Activated T-cell treated with anti-CD3 and anti-CD28 coated beads, Interleukin-2, amount 50 U/mL, for 1 hour (primary cell): ENCODE data around the gene PNCK.
"Not testable (repeated sequence)": the region's sequence is repeated elsewhere in the genome, so short reads cannot be mapped to it uniquely, and the experiment has no call there.

ENCODE experiments used
- DNase-seq: peaks from one replicate; pipeline ENCODE4 v3.0.0-alpha.2; 2020

PNCK gene

DNA sequence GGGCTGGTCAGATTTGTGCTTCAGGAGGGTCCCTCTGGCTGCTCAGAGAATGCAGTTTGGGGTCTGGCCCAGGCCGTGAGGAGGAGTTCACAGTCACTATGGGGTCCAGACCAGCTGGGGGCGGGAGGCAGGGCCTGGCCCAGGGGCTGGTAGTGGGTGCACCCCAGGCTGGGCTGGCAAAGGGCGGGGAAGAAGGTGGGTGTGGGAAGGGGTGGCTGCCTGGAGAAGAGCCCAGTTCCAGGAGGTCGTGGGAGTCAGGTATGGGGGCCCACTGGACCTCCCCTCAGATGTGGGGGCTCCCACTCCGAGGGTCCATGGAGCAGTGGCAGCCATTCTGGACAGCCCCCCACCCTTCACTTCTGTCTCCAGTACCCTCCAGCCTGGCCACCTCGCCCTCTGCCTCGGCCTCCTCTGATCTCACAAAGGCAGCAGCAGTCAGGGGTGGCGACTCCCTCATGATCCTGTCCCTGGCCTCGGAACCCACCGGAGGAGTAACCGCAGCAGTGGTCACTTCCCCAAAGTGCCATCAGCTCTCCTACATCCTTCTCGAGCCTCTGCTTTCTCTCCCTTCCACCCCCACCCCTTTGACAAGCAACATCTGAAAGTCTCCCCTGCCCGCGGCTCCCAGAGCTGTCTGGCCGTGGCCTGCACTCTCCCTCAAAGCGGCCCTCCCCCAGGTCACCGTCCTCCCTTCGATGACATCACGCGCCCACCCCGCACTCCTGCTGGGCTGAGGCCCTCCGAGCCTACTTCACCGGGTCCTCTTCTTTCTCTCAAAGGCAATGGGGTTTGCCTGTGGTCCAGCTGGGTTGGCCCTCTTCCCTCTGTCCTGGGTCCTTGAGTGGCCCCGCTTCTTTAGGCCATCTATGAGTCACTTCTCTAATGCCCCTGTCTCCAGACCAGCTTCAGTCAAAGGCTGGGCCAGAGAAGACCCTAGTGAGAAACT, 12.4 kb upstream of the PNCK start:
- DNase-seq = no peak

DNA sequence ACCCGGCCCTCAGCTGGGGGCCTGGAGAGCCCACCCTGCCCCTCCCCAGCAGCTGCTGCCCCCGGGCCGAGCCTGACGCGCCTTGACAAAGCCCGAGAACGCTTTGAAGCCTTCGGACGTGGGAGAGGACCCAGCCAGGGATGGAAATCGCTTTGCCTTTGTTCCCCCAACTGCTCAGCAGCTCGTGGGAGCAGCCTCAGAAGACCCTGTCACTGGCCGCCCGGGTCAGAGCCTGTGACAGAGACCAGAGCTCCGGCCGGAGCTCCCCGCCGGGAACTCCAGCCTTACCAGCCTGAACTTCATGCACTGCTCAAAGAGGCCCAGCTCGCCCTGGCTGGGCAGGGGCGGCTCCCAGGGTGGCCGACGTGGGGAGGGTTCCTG, 11.5 kb upstream of the PNCK start:
- DNase-seq = no peak

DNA sequence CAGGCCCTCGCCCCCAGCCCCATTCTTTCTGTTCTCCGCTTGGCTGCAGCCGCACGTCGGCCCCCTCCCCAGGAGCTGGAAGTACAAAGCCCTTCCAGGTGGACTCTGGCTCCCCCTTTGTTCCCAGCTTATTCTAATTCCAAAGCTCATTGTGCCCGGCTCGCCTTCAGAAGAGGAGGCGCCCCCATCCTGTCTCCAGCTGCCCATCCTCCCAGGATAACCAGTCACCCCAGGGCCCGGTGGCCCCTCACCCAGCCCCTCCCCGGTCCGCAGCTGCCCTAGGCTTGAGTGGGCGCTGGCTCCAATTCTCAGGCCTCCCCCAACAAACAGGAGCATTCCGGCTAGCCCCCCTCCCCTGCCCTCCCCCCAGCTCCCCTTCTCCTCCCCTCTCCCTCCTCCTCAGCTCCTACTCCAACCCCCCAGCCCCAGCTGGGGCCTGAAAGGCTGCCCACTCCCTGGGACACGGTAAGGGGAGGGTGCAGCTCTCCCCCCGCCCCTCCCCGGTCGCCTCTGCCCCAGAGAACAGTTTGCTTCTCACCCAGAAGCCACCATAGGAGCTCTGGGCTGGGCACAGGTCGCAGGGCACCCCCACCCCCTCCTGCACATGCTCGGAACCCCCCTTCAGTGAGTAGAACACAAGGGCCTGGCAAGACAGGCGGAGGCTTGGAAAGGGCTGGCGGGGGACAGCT, 11.0 kb upstream of the PNCK start:
- peak; percentile 12 for DNase-seq

- DNase-seq = not testable (repeated sequence)
These were observed 9.9 kb upstream of the PNCK start for GRCh38 chrX:153683486-153683885.

- no peak for DNase-seq
These were observed 7.6 kb upstream of the PNCK start for GRCh38 chrX:153681175-153681574.

DNA sequence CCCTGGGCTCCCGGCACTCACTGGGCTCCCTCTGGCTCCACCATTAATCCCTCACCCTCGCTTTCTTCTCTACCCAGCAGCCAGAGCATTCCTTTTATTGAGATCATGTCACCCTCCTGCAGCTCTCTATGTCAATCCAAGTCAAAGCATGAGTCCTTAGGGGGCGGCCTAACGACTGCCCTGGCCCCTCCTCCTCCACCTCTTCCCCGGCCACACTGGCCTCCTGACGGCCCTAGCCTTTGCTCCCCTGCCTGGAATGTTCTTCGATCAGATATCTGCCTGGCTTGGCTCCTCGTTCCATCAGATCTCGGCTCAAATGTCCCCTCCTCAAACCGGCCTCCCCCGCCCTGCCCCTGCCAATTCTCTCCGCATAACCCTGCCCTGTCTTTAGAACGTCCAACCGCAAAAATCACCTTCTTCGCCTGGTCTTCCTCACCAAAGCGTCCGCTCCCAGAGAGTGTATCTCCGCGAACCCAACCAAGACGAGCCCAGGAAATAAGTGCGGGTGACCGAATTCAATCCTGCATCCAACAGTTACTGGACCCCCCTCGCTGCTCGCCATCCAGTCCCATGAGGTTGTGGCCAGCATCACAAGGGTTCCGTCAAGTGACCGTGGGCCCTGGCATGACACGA, 722 bp upstream of the PNCK start:
- no peak for DNase-seq

GRCh38 chrX:153672531-153673427, 834 bp downstream of the PNCK start:
- DNase-seq = no peak

GRCh38 chrX:153671589-153672530, 1.8 kb downstream of the PNCK start:
- DNase-seq = no peak

DNA sequence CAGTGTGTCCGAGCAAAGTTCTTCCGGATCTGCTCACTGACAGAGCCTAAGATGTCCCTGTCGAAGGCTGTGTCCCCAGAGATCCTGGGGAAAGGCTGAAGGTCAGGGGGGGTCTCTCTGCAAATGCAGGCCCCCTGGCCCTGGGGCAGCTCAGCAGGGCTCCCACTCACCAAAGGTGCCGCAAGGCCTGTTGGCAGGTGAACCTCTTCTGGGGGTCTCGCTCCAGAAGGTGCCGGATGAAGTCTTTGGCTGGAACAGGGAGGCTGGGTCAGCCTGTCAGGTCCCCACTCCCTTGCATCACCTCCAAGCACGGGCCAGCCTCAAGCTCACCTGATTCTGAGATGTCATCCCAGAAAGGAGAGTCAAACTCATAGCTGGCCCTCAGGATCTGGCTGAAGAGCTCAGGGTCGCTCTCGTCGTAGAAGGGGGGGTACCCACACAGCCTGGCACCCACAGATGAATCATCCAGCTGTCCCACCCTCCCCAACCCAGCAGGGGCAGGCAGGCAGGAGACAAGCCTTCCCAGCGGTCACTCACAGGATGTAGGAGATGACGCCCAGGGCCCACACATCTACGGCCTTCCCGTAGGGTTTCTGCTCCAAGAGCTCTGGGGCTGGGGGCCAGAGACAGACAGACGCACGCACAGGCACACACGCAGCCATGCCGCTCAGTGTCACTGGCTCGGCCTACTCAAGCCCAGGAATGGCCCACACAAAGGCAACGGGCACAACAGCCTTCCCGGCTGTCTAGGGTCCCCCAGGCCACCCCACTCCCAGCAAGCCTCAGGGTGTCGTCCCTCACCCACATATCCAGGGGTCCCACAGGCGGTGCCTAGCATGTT, 2.6 kb downstream of the PNCK start:
- DNase-seq = no peak

GRCh38 chrX:153669901-153670731, 3.5 kb downstream of the PNCK start:
- no peak for DNase-seq

DNA sequence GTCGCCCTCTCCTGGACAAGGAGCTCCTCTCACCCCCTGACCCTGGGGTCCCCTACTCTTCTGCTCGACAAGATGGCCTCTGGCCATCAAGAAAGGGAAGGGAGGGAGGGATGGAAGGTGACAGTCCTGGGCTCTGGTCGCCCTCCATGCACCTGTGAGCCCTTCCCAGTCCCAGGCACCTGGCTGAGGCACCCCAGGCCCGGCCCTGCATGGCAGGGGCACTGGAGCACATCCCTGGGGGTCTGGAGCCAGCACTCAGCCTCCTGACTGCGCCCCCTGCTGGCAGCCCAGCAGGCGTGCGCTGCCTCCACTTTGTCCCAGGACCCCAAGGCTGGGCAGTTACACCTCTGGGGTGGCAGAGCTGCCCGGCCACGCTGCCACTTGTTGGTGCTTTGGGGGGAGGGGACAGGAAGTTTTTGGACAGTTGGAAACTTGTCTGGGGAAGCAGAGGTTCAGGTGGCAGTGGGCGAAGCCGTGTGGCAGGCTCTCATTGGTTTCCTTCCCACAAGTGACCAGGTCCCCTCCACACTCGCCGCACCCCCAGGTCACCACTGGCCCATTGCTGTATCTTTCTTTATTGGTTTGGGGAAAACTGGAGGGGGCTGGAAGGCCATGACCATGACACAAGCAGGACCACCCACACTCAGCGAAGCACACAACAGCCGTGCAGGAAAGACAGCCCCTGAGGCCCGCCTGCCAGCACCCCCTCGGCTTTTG, 4.3 kb downstream of the PNCK start:
- DNase-seq = peak; percentile 62

GRCh38 chrX:153668423-153669173, 5.0 kb downstream of the PNCK start:
- no peak for DNase-seq

DNA sequence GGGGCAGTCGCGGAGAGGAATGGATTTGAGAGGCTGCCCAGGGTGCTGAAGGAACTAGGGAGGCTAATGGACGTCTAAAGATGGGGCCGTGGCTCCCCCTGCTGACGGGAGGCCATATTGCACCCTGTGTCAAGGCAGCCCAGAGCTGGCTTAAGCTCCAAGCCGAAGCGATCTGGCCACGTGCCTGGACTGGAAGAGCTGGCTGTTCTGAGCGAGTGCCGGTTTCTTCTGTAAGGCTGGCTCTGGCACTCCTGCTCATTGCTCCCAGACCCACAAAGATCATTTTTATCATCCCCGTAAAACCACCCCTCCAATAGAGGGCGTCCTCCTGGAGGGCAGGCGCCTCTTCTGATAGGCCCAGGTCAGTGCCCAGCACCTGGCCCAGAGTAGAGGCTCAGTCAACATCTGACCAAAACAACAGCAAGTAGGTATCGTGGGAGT, 5.6 kb downstream of the PNCK start:
- DNase-seq = peak; percentile 82

DNA sequence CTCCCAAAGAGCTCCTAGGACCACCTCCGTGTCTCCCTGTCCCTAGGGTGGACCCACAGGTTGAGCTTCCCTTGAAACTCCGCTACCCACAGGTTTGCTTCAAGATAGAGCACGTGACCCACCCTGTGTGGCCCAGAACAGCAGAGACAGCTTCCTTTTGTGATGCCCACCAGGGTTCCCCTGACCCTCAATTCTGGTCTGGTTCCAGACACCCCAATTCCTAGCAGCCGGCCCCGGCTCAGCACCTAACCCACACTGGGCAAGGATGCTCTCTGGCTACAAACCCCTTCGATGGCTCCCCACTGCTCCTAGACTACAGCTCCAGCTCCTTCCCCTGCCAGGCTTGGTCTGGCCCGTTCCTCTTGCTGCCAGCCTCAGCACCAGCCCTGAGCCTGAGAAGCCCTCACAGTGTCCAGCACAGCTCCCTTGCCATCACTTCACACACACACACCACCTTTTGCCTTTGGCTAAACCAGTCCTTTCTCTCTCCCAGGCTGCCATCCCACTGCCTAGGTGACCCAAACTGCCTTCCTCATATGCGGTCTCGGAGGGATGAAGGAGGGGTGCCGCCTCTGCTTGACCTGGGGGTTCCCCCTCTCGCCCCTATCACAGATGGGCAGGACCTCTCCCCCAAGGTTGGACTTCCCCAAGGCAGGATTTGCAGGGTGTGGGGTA, 6.2 kb downstream of the PNCK start:
- no peak for DNase-seq

- DNase-seq = no peak
These were observed 7.8 kb downstream of the PNCK start for GRCh38 chrX:153665726-153666306.

- DNase-seq = peak; percentile 69
These were observed 11.3 kb downstream of the PNCK start for GRCh38 chrX:153662266-153662665.

DNA sequence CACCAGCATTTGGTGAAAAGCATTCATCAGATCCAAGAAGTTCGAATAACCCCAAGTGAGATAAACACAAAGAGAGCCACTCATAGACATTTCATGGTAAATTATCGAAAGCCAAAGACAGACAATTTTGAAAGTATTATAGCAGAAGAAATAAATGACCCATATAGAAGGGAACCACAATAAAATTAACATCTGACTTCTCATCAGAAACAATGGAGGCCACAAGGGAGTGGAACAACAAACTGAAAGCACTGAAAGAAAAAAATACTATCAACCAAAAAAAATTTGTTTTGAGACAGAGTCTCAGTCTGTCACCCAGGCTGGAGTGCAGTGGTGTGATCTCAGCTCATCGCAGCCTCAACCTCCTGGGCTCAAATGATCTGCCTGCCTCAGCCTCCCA, 14.3 kb downstream of the PNCK start:
- no peak for DNase-seq
